ENCODE data around the gene UFD1.
A peak's percentile ranks its signal among the peaks of the same experiment; 100 is the strongest.

The UFD1 gene

DNA sequence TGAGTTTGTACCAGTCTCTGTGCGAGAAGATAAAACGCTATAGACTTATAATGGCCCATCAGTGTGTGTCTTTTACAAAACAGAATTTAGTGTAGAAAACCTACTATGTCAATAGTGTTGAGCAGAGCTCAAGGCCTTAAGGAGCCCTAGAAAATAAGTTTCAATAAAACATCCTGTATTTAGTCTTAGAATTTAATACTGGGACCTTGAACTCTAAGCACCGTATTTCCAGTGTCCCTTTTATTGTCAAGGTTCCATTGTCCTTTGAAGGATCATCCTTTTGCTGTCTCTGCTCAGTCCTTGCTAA is 17.3 kb upstream of the UFD1 start:
- no peak for DNase-seq

DNA sequence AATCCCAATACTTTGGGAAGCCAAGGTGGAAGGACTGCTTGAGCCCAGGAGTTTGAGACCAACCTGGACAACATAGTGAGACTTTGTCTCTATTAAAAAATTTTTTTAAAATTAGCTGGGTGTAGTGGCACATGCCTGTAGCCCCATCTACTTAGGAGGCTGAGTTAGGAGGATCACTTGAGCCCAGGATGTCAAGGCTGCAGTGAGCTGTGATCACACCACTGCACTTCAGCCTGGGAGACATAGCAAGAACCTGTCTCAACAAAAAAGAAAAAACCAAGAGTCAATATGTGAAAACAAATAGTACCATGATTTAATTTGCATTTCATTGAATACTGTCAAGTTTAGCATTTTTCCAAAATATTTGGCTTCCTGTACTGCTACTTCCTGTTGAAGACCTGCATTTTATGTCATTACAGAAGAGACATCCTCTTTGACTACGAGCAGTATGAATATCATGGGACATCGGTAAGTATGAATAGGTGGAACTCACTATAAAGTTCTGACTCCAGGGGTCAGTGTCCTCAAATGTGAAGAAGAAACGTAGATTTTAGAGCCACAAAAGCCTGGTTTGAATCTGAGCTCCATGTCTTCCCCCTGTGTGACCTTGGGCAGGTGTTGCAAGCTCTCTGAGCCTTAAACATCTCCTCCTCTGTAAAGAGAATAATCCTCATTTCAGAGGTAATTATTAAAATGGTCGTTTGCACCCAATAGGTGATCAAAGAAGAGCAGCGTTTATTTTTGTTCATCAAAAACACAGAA is 16.8 kb upstream of the UFD1 start:
- DNase-seq = no peak

DNA sequence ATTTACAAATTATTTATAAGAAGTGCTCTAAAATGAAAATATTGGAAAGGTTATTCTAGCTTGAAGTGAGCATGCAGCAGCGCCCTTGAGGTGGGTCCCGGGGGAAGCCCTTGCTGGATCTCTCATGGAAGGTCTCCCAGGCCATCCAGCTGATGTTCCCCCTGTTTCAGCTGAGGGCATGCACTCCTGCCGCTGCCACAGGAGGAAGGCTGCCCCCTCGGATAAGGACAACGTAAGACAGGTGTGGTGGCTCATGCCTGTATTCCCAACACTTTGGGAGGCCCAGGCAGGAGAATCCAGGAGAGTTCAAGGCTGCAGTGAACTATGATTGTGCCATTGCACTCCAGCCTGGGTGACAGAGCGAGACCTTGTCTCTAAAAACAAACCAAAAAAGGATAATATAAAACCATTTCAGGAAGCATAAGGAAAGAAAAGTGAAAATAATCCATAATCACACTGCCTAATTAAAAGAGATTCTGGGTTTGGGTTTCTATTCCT is 15.7 kb upstream of the UFD1 start:
- DNase-seq = no peak

DNA sequence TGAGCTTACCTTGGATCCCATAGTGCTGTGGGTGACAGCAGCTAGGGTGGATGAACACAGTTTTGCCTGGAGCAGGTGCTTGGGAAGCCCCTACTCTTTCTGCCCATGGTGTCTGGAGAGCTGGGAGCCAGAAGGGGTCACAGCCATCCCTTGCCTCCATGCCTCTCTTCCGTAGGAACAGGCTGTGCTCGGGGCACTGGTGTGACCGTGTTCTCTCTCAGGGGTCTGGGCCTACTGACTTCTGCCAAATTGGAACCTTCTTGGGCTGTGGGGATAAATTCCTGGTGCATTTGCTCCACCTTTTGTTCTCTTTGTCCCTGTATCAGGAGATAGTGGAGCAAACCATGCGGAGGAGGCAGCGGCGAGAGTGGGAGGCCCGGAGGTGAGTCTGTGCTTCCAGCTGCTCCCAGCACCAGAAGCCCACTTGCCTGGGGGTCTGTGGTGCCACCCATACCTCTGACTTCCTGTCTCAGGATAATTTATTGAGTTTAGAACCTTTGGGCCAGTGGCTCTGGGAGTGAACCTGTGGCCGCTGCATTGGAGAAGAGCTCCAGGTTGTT is 15.1 kb upstream of the UFD1 start:
- DNase-seq = no peak

DNA sequence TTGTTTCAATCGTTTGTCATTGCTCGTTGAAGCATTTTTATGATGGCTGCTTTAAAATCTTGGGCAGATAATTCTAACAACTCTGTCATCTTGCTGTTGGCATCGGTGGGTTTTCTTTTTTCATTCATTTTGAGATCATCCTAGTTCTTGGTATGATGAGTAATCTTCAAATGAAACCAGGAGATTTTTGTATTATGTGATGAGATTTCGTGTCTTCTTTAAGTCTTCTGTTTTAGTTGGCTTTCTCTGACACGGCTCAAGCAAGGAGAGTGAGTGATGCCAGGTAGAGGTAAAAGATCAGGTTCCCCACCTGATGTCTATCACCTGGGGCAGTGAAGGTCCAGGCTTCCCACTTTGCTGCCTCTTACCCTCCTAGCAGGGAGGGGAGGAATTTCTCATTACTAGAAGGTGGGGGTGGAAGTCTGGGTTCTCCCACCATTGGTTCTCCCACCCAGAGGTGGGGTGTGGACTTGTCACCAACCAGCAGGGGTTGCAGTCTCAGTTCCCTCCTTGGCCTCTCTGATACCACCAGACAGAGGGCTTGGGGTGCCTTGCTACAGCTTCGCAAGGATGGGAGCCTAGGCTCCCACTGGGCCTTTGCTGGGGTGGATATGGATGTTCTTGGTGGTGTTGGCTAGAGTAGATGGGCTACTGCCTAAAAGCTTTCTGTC is 13.6 kb upstream of the UFD1 start:
- no peak for DNase-seq

DNA sequence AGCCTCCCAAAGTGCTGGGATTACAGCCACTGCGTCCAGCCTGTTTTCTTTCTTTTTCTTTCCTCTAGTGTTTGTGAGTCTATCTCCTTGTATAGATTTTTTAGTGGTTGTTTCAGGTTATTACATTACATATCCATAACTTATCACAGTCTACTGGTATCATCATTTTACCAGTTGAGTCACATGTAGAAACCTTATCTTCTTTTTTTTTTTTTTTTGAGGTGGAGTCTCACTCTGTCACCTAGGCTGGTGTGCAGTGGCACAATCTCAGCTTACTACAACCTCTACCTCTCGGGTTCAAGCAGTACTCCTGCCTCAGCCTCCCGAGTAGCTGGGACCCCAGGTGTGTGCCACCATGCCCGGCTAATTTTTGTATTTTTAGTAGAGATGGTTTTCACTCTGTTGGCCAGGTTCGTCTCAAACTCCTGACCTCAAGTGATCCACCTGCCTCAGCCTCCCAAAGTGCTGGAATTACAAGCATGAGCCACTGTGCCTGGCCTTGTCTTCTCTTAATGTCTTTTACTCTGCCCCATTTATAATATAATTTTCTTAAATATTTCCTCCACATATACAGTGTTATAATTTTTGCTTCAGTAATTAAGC is 11.7 kb upstream of the UFD1 start:
- DNase-seq = no peak

DNA sequence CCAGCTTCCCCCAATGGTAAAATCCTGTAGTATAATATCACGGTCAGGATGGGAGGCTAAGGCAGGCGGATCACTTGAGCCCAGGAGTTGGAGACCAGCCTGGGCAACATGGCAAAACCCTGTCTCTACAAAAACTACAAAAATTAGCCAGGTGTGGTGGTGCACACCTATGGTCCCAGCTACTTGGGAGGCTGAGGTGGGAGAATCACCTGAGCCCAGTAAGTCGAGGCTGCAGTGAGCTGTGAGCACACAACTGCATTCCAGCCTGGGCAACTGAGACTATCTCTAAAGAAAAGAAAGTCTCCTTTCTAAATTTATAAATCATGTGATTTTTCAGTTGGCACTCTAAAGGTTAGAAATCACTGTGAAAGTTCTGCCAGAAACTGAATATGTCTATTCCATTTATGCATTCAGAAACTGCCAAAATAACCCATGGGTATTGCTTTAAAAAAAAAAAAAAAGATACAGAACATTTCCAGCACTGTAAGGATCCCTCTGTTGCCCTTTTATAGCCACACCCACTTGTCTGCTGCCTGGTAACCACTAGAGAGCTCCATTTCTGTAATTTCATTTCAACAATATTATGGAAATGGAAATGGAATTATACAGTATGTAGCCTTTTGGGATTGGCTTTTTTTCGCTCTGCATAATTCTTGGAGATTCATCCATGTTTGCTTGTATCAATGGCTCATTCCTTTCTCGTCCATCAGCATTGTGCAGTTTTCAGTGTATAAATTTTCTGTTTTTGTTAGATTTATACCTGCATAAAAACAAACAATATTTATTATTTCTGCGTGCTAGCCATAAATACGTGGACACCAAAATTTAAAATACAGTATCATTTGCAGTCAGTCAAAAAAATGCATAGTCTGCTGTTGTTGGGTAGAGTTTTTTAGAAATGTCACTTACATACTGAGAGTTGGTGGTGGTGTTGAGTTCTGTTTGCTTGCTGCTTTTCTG is 10.2 kb upstream of the UFD1 start:
- DNase-seq = no peak

DNA sequence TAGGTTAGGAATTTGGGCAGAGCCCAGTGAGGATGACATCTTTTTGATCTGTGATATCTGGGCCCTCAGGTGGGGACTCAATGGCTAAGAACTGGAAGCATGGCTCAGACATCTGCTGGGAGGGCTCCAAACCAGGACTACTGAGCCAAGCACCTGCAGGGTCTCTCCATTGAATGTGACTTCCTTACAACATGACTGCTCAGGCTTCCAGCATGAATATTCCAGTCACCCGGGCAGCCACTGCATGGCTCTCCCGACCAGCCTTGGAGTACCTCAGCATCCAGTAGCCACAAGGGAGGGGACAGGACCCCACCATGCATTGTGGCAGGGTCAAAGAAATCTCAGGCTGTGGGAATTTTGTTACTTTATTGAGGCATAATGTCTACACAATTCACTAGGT is 9.3 kb upstream of the UFD1 start:
- no peak for DNase-seq

DNA sequence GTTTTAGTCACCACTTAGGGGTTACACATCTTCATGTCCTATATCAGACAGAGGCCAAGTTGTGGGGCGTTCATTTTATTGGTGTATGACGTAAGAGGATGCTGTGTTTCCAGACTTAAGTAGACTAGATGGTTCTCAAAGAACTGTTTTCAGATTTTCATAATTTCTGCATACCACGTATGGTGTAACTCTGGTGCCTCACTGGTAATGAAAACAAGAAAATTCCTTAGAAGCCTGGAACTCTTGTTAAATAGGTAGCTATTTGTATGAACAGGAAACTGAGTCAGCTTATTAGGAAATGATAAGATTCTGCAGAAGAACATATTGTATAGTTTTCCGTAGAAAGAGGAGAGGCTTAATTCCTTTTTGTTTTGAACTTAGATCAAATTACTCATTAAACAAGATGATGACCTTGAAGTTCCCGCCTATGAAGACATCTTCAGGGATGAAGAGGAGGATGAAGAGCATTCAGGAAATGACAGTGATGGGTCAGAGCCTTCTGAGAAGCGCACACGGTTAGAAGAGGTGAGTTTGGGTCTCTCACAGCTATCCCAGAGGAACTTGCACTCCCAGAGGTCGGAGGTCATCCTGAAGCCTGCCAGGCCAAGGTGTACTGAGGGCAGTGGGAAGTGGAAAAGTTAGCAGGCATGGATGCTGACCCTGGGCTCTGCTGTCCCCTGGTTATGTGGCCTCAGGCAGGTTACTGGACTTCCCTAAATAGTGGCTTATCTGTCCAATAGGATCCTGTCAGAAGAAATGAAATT is 4.7 kb upstream of the UFD1 start:
- DNase-seq = no peak

DNA sequence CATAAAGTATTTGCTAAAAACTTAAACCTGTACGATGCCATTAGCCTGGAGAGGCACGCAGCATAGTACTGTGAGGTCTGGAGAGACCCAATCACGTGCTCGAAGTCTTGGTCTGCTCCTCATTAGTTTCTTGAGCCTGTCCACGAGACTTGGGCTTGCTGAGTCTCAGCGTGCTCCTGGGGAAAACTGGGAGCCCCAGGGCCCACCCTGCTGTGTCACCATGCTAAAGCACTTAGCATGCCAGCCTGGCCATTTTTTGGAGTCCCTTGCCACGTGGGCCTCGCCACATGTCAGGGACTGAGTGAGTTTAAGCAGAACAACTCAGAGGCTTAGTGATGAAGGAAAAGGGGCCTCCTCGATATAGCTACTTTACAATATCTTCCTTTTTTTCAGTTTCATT is 3.3 kb upstream of the UFD1 start:
- DNase-seq = no peak

DNA sequence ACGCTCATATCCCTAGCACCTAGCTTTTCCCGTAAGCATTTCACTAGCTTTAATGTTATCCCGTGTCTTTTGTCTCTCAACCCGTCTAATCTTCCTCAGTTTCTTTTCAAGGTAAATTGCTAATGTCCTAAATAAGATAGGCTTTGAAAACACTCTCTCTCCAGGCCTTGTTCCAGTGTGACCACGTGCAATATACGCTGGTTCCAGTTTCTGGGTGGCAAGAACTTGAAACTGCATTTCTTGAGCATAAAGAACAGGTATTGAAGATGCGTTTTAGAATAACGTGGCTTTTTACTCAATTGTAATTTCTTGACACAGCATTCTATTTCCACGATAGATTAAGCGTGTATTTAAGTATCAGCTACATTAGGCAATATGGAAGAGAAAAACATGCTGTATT is 1.8 kb upstream of the UFD1 start:
- DNase-seq = no peak

DNA sequence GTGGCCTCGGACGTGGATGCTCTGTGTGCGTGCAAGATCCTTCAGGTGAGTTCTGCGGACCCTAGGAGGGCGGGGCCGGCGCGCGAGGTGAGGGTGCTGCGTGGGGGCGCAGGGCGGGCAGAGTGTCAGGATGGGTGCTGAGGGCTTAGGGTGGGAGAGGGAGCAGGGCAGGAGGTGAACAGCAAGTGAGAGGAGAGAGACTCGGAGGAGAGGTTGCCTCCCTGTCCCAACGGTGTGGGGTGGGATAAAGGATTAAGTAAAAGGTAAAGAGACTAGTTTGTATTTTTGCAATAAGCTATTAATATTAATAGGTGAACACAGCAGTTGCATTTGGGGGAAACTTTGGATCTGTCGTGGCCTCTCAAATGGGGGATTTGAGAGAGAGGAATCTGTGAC is 1.2 kb upstream of the UFD1 start:
- no peak for DNase-seq

DNA sequence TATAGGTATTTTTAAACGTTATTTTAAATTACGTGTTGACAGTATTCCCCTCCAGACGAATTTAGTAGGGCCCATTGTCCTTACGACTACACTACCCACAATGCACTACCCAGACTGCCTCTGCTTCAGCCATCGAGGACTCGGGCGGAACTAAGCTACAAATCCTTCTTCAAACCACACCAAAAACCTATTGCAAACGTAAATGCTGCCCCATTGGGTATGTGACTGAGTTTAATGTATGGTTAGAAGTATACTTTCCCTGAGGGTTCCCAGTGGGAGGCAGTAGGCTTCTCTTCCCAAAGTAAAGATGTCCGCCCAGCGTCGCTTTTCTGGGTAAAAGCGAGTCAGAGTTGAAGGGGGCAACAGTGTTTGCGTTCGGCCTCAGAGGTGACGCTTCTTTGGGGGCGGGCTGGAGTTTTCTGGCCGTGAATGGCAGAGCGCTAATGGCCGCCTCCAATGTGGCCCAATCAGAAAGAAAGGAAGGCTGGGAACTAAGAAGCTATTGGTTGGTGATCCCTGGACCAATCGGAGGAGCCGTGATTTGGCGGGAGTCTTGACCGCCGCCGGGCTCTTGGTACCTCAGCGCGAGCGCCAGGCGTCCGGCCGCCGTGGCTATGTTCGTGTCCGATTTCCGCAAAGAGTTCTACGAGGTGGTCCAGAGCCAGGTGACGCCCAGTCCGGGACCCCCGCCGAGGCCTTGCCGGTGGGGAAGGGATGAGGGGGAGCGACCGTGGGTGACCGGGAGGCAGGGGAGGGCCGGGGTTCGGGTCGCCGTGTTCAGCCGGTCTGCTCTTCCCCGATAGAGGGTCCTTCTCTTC is 571 bp upstream of the UFD1 start, which contains the start of gene CDC45:
TSS of gene CDC45 (plus strand) at position 566 of the 818 bp plus-strand sequence. CDS start at position 615, 49 bp downstream.
- peak; percentile 37 to 100 (median 93) for DNase-seq

DNA sequence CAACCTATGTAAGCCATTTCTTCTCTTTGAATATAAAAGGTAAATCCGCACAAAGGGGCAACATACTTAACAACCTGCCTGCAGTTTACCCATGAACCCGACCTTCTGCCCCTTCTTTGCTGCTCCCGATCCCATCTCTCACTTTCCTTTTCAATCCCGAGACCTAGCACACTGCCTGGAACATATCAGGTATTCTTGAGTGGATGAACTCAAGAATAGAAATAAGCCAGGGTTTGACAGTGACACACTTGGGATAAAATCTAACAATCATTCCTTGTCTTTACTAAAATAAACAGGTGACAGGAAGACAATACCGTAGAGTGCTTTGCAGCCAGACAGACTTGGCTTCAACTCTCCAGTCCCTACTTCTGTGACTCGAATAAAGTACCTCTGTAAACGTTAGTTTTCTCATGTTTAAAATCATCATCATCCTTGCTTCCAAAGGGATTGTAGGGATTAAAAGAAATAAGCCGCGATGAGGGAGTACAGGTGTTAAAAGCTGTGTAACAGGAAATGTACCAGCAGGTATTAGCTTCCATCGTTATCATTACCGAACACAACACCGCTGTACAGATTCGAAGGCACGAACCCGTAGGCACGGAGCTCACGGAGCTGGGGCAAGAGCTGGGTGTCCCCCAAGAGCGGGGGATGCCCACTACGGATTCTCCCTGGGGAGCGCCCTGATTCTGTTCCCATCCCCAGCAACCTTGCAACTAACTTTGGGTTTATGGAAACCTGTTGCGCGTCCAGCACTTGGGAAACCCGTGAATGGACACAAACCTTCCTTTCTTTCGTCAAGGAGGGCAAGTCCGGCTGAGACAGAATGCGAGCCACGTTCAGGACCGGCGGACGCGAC is 720 bp downstream of the UFD1 start:
- DNase-seq = peak in 1 of 51 donors; percentile 39

DNA sequence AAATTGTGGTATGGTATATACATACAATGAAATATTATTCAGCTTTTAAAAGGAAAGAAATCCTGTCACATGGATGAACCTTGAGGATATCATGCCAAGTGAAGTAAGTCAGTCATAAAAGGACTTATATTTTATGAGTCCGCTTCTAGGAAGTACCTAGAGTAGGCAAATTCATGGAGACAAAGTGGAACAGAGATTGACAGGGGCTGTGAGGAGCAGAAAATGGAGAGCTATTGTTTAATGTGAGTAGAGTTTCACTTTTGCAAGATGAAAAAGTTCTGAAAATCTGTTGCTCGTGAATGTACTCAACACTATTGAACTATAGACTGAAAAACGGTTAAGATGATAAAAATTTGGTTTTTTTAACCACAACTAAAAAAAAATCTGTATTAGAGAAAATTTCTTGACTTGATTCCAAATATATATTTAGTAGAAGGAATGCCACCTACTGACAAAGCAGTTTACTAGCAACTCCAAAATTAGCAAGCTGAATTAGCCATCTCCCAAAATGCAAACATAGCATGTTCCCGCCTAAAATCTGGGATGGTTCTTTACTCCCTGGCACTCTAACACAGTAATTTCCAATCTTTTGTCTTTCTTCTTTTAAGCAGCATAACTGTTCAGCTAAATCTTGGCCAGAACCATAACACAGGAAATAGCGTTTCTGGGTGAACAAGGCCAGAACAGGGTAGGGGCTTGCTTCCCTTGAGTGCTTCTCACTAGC is 1.5 kb downstream of the UFD1 start:
- no peak for DNase-seq

DNA sequence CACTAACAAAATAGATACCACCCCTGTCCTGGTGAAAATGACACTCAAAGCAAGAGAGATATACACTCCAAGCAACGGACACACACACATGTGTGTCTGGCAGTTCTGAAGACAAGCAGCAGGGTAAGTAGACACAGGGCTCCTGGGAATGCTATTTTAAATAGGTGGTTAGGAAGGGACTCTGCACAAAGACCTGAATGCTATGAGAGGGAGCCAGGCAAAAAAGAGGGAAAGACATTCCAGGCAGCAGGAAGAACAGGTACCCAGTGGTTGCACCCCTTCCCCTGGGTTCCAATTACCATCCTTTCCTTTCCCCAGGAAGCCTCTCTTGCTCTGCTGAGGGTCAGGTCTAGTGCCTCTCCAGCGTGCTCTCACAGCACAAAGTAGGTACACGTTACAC is 3.0 kb downstream of the UFD1 start:
- DNase-seq = no peak

DNA sequence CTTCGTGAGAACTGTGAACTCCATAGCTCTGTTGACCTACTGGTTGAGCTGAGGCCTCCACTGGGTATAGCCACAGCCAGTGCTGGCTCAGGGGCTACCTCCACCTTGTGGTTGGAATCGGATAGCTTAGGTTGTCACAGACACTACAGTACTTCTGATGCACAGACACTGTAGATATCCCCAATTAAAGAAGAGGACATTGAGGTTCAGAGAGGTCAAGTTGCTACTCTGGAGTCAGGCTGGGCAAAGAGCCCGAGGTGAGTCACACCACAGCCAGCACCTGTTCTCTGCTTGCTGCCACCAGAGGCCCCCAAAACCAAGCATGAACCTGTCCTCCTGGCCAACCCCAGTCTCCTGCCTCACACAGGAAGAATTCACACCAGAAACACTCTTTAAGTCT is 5.4 kb downstream of the UFD1 start:
- DNase-seq = no peak

DNA sequence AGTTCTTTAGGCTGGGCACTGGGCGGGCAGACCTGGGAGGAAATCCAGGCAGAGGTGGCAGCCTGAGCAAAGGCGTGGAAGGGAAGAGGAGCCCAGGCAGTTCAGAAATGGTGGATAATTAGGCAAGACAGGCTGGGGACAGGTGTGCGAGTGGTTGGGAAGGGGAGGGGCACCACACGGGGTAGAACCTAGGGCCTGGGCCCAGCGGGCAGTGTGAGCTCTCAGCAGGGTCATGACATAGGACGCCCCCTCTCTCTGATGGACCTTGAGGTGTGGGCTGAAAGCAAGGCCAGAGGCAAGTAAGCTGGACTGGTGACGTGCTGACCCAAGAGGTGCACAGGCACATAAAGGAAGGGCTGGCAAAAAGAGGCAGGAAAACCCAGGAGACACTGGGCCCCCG is 6.8 kb downstream of the UFD1 start:
- DNase-seq = no peak
